Adrenal gland (tissue), 5 donors: ENCODE data around the gene GYPB.
"Not testable (repeated sequence)": the region's sequence is repeated elsewhere in the genome, so short reads cannot be mapped to it uniquely, and the experiment has no call there.

Experiments
- CTCF ChIP-seq, 6 experiments: fragments of 450-650 bp in 4 of 6; fragments of 200-600 bp in 2 of 6; sonication (generic) in 1 of 6; IDR thresholded peaks; 1 replicate in 5 of 6; 2 replicates in 1 of 6; pipeline versions ENCODE4 v1.5.1 to v1.8.0; 2016 to 2021; ENCODE audit warnings: antibody characterized with exemption in 6 of 6, mild to moderate bottlenecking in 2 of 6, moderate library complexity in 1 of 6
- POLR2A ChIP-seq, 2 donors: fragments of 450-650 bp; IDR thresholded peaks; one replicate each; pipeline ENCODE4 v1.6.1; 2017; ENCODE audit warnings: antibody characterized with exemption in 2 of 2, mild to moderate bottlenecking in 2 of 2, moderate library complexity in 1 of 2
- donor health status: DM: no; HTN: no; CAD: no.

GRCh38 chr4:143980776-143981175, 38.4 kb downstream of the GYPB start:
- not testable (repeated sequence) for TF ChIP-seq CTCF, POLR2A (IDR thresholded peaks at IDR 0.05)
